Frontal cortex (tissue), 4 donors: ENCODE data around the gene EXOSC3. TPM values are rescaled to one million over a fixed set of nuclear protein-coding genes. Genes with fewer than 3 reads are reported as not detected.
"Not testable (repeated sequence)": the region's sequence is repeated elsewhere in the genome, so short reads cannot be mapped to it uniquely, and the experiment has no call there.

Experiments
- DNase-seq, 2 donors: peaks; one replicate each; pipeline ENCODE4 v3.0.0; 2012; ENCODE audit warnings: low spot score in 2 of 2
- FAIRE-seq: peaks from 2 replicates; lab custom pipeline; 2012; peaks lifted over from hg19 to GRCh38; lab: Jason Lieb, UNC
- total RNA-seq: library from RNA; depleted of rRNA; stranded (reverse); fragments of >200 nt; gene quantifications from one replicate; pipeline ENCODE4 v1.2.3, GENCODE V29; 2014
- donor health status: control.
- donor health status: control.
- donor health status: control.

EXOSC3 gene
- 73.4 TPM for total RNA-seq

GRCh38 chr9:37784616-37785483 lies at the start of gene EXOSC3:
EXOSC3 (minus strand) TSS chr9:37785064; CDS start chr9:37785044, 20 bp downstream.
- FAIRE-seq, result no peak

DNA sequence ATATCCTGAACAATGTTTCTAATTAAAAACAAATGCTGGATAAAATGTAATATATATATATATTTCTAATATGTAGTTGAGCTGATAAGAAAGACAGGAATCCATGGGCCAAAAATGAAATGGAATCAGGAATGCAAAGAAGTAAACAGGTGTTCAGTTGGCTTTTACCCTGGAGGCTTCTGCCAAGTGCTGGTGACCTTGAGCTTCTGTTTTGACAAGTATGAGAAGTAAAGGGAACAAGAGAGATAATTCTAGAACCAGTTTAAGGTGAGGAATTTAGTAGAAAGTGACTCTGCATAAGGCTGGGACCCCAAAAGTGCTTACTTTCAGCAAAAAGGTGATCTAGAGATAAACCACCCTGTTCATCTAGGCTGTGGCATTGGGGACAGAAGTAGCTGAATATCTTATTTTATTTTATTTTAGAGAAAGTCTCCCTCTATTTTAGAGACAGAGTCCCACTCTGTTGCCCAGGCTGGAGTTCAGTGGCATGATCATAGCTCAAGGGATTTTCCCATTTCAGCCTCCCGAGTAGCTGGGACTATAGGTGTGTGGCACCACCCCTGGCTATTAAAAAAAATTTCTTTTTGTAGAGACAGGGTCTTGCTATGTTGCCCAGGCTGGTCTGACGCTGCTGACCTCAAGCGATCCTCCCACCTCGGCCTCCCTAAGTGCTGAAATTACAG lies 42.8 kb upstream of the EXOSC3 start:
- DNase-seq (no peak), FAIRE-seq (no peak)

More at GRCh38 chr9:37784616-37785483, at the start of gene EXOSC3:
- peak; percentile 85 to 88 for DNase-seq

DNA sequence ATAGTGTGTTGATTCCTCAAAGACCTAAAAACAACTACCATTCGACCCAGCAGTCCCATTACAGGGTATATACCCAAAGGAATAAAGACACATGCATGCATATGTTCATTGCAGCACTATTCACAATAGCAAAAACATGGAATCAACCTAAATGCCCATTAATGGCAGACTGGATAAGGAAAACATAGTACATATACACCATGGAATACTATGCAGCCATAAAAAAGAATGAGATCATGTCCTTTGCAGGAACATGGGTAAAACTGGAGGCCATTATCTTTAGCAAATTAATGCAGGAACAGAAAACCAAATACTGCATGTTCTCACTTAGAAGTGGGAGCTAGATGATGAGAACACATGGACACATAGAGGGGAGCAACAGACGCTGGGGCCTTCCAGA lies 40.3 kb upstream of the EXOSC3 start:
- not testable (repeated sequence) for FAIRE-seq

GRCh38 chr9:37820142-37820541 lies 35.3 kb upstream of the EXOSC3 start:
- DNase-seq (no peak), FAIRE-seq (no peak)

More for the DNA sequence above, 40.3 kb upstream of the EXOSC3 start:
- DNase-seq, result not testable (repeated sequence)

- FAIRE-seq (no peak), DNase-seq (no peak)
These were observed 34.0 kb upstream of the EXOSC3 start for GRCh38 chr9:37818849-37819248.

GRCh38 chr9:37812773-37813379 lies 28.0 kb upstream of the EXOSC3 start:
- FAIRE-seq (no peak), DNase-seq (no peak)

GRCh38 chr9:37811906-37812476 lies 27.1 kb upstream of the EXOSC3 start:
- no peak for FAIRE-seq
- DNase-seq, result no peak

DNA sequence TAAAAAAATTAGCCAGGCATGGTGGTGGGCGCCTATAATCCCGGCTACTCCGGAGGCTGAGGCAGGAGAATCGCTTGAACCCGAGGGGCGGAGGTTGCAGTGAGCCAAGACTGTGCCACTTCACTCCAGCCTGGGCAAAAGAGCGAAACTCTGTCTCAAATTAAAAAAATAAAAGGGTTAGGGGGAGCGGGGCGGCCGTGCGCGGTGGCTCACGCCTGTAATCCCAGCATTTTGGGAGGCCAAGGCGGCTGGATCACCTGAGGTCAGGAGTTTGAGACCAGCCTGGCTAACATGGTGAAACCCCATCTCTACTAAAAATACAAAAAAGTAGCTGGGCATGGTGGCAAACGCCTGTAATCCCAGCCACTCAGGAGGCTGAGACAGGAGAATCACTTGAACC lies 24.8 kb upstream of the EXOSC3 start:
- FAIRE-seq, result not testable (repeated sequence)

DNA sequence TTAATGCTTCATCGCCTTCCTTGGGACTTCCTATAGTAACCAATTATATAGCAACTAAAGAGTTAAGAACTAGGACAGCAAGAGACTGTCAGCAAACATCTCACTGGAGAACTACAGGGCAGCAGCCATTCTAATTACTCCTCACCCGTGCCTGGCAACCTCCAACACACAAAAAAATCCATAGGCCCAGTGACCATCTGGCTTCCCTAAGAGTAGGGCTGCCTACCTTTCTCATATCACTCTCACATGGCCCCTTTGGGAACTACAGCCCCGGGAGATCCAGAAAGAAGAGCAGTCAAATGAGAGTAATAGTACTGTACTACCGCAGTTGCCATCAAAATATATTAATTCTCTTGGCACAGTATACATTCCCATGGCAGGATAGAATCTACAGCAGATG lies 21.4 kb upstream of the EXOSC3 start:
- DNase-seq, result no peak
- FAIRE-seq, result no peak

More for the DNA sequence above, 24.8 kb upstream of the EXOSC3 start:
- DNase-seq, result not testable (repeated sequence)

DNA sequence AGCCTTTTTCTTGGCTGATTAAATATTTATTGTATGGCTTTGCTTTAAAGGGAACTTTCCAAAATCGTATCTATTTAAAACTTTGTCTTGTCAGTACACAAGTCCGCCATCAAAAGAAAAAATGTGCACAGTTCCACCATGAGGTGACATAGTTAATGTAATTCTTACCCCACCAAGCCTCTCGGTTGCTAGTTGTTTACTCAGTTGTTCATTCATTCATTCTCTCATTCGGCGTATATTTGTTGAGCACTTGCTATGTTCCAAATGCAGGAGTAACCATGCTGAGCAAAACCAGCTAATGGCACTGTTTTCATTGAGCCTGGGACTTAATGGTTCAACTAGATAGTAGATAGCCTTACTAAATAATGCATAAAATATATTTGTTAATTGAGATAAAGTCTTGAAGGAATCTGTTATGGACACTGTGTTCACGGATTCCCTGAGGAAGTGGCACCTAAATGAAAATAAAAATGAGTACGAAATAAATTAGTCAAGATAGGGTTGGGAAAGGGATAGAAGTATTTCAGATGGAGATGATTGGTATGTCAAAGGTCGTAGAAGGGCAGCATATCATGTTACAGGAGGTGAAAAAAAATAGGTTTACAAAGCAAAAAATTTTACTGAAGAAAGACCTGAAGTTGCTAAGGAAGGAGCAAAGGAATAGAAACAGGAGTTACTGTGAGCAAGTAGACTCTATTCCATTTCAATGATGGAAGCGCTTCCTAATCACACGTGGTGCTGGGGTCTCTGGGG lies 17.3 kb upstream of the EXOSC3 start:
- FAIRE-seq, result no peak
- DNase-seq, result no peak

- DNase-seq (no peak), FAIRE-seq (no peak)
These were observed 16.5 kb upstream of the EXOSC3 start for GRCh38 chr9:37801287-37801850.

DNA sequence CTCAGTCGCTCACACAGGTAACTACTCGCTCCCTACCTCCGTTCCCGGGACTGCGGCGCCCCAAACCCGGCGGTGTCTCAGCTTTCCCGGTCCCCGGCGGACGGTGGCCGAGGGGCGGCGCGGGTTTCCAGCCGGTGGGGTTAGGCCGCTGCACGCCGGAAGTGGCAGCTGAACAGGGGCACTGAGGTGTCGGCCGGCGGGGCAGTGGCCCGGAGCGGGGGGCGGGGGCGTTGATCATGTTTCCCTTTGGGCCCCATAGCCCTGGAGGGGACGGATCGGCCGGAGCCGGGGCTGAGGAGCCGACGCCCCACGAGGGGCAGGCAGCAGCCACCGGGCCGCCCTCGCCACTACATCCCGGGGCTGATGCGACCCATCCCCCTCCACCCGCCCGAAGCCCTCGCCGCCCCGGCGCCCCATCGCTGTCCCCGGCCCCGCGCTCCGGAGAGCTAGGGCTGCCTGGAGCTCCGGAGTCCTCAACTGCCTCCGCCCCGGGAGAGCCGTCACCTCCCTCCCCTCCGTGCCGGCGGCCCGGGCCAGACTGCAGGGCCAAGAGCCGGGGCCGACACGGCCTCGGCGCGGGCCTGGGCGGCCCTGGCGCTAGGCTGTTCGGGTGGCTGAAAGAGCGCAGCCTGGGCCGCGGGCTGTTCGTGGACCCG lies 15.9 kb upstream of the EXOSC3 start, which contains the start of gene DCAF10:
DCAF10 (plus strand) TSS at position 167 of the 656 bp plus-strand sequence; CDS start at position 237, 70 bp downstream.
- FAIRE-seq, result no peak
- DNase-seq, result peak; percentile 84 to 87

DNA sequence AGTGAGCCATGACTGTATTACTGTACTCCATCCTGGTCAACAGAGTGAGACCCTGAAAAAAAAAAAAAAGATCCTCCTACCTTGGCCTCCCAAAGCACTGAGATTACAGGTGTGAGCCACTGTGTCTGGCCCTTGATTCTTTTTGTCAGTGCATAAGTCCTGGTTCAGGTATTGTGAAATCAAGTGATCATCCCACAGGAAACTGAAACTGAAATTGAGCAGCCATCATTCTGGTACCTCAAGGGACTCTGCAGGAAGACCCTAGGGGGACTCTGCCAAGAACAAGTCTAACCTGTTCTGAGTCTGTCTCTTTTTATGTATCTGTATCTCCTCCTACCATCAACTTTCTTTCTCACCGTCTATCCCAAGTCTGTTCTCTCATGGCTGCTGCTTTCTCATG lies 13.8 kb upstream of the EXOSC3 start:
- no peak for DNase-seq
- FAIRE-seq, result no peak

GRCh38 chr9:37796232-37796631 lies 11.4 kb upstream of the EXOSC3 start:
- FAIRE-seq (no peak), DNase-seq (no peak)

GRCh38 chr9:37792122-37792521 lies 7.3 kb upstream of the EXOSC3 start:
- DNase-seq, result no peak
- no peak for FAIRE-seq

DNA sequence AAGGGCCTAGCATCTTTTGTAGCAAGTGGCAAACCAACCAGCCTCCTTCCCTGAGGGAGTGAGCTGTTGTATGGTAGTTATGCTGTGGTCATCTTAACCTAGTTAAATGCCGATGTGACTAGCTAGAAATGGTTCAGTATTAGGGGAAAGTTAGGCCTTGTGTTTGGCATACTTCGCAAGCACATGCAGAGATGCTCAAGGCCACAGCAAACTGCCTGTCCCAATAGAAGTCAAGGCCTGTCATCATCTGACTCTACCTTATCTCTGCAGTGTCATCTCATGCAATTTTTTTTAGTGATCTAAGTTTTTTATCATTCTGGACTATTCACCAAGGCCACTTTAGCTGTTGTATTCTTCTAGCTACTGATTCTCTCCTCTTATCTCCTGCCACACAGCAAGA lies 5.2 kb upstream of the EXOSC3 start:
- FAIRE-seq (no peak), DNase-seq (no peak)

DNA sequence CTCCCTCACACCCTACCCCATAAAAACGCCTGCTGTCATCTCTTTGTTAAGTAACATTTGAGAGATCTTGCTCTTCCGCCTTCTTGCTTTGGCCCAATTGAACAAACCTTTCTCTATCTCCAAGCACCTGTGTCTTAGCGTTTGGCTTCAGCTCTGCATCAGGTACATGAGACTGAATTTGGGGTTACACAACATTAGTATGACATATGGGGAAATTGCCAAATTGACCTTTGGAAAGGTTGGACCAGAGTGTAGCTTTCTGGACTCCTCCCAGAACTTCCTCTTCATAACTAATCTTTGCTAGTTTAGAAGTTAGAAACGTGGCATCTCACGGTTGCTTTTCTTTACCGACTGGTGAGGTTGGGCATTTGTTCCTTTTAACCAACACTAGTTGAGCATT lies 3.5 kb upstream of the EXOSC3 start:
- DNase-seq, result no peak
- no peak for FAIRE-seq

GRCh38 chr9:37787059-37787458 lies 2.2 kb upstream of the EXOSC3 start:
- no peak for DNase-seq
- no peak for FAIRE-seq

DNA sequence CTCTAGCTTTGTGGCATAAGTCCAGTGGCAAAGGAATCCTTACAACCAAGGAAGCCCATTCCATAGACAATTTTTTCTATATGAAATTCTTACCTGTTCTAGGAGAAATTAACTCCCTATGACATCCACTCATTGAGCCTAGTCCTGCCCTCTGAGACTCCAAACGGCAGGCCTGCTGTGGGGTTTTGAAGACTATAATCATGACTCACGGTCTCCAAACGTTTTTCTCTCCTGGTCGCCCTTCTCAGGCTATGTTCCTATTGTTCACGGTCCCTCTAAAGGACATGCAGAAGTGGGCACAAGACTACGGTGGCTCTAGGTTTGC lies 611 bp downstream of the EXOSC3 start:
- peak in 1 of 2 donors; percentile 15 for DNase-seq
- FAIRE-seq, result no peak
